DND-41 (cell line): ENCODE results near the gene GPR6.

ENCODE experiments used
- EZH2 ChIP-seq: IDR thresholded peaks from 3 replicates; pipeline ENCODE4 v1.6.1; 2012; ENCODE audit warnings: borderline replicate concordance, low read depth, mild to moderate bottlenecking, moderate library complexity, low read length, inconsistent platforms; ENCODE audit not compliant: severe bottlenecking
- TF ChIP-seq, protein P1 (sequence below): IDR thresholded peaks from 2 replicates; pipeline ENCODE4 v1.5.1; 2012; ENCODE audit warnings: borderline replicate concordance, low read length, moderate library complexity, mild to moderate bottlenecking; ENCODE audit not compliant: poor library complexity, severe bottlenecking; ENCODE audit errors: extremely low read depth

DNA sequence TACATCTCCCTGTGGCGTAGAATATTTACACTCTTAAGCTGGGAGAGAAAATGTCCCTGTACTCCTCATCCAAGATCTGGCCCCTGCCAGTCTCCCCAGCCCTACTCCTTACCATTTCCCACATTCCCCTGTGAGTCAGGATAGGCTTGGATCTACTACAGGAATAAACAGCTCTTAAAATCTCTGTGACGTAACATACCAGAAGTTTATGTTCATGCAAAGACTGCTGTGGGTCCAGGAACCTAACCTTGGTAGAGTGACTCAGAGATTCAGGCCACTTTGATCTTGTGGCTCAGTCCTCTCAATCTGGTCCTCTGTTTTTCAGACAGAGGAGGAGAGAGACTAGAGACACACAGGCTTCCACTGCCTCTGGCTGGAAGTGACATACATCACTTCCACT lies 38.5 kb upstream of the GPR6 start:
- TF ChIP-seq, protein P1, sequence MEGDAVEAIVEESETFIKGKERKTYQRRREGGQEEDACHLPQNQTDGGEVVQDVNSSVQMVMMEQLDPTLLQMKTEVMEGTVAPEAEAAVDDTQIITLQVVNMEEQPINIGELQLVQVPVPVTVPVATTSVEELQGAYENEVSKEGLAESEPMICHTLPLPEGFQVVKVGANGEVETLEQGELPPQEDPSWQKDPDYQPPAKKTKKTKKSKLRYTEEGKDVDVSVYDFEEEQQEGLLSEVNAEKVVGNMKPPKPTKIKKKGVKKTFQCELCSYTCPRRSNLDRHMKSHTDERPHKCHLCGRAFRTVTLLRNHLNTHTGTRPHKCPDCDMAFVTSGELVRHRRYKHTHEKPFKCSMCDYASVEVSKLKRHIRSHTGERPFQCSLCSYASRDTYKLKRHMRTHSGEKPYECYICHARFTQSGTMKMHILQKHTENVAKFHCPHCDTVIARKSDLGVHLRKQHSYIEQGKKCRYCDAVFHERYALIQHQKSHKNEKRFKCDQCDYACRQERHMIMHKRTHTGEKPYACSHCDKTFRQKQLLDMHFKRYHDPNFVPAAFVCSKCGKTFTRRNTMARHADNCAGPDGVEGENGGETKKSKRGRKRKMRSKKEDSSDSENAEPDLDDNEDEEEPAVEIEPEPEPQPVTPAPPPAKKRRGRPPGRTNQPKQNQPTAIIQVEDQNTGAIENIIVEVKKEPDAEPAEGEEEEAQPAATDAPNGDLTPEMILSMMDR, result no peak
- no peak for TF ChIP-seq EZH2
